CD4-positive, alpha-beta T cell treated with Interleukin-4 for 4 hours (primary cell): Measurements from ENCODE around the gene METAP1D.
A peak's percentile ranks its signal among the peaks of the same experiment; 100 is the strongest.

Source experiments
- DNase-seq: peaks from one replicate; pipeline ENCODE4 v3.0.0-alpha.2; 2020

Gene METAP1D

GRCh38 chr2:172082105-172082943 is 82.6 kb downstream of the METAP1D start:
- DNase-seq: no peak

- DNase-seq: no peak
Measured at GRCh38 chr2:172082944-172083627, 83.3 kb downstream of the METAP1D start.

GRCh38 chr2:172083628-172084394 is 84.1 kb downstream of the METAP1D start:
- no peak for DNase-seq

GRCh38 chr2:172084395-172084644 is 84.6 kb downstream of the METAP1D start:
- no peak for DNase-seq

- DNase-seq: peak; percentile 52
Measured at GRCh38 chr2:172084645-172085459, 85.1 kb downstream of the METAP1D start.

GRCh38 chr2:172085460-172086159 is 85.9 kb downstream of the METAP1D start, which contains the start of gene DLX1:
Gene DLX1 (plus strand): TSS chr2:172085507. CDS start chr2:172085678, 171 bp downstream.
- no peak for DNase-seq

GRCh38 chr2:172086241-172087206 is 86.8 kb downstream of the METAP1D start:
- peak; percentile 46 for DNase-seq

- DNase-seq: no peak
Measured at GRCh38 chr2:172087207-172087779, 87.5 kb downstream of the METAP1D start.

- no peak for DNase-seq
Measured at GRCh38 chr2:172087780-172088244, 88.1 kb downstream of the METAP1D start.

GRCh38 chr2:172088245-172089004 is 88.7 kb downstream of the METAP1D start:
- DNase-seq: no peak

GRCh38 chr2:172089005-172089504 is 89.3 kb downstream of the METAP1D start:
- no peak for DNase-seq

- DNase-seq: no peak
Measured at GRCh38 chr2:172089633-172090032, 89.9 kb downstream of the METAP1D start.

- no peak for DNase-seq
Measured at GRCh38 chr2:172090044-172090961, 90.5 kb downstream of the METAP1D start.

GRCh38 chr2:172091000-172091641 is 91.4 kb downstream of the METAP1D start:
- no peak for DNase-seq

GRCh38 chr2:172091761-172092566 is 92.2 kb downstream of the METAP1D start:
- DNase-seq: no peak

GRCh38 chr2:172092716-172093415 is 93.1 kb downstream of the METAP1D start:
- DNase-seq: no peak
